ENCODE measurements around the gene FFAR4. TPM values are rescaled to one million over a fixed set of nuclear protein-coding genes. Genes with fewer than 3 reads are reported as not detected.

FFAR4 gene
- total RNA-seq, 2 experiments from 2014 or later, result not detected

- Mint-ChIP-seq H3K36me3 (no peaks in the 10 kb centered on the region), H3K27ac (no peak overlapping the region), H3K9me3 (no peaks in the 10 kb centered on the region), H3K27me3 (peaks cover 45% of the 10 kb centered on the region), H3K4me3 (no peak overlapping the region), H3K4me1 (no peaks in the 10 kb centered on the region)
- ATAC-seq (ENCODE audit: low read depth) (no peak), DNase-seq (no peak)
- POLR2A ChIA-PET, result no interaction called here
Measured at GRCh38 chr10:93599335-93599734, 32.9 kb downstream of the FFAR4 start.

GRCh38 chr10:93599778-93600177, 33.3 kb downstream of the FFAR4 start:
- ATAC-seq (ENCODE audit: low read depth) (no peak), DNase-seq (no peak)
- POLR2A ChIA-PET, result no interaction called here
- Mint-ChIP-seq H3K4me1 (no peaks in the 10 kb centered on the region), H3K27ac (no peak overlapping the region), H3K9me3 (no peaks in the 10 kb centered on the region), H3K4me3 (no peak overlapping the region), H3K36me3 (no peaks in the 10 kb centered on the region), H3K27me3 (peaks cover 46% of the 10 kb centered on the region)

GRCh38 chr10:93600446-93601145, 34.1 kb downstream of the FFAR4 start:
- no peak for DNase-seq
- no peaks in the 10 kb centered on the region for H3K9me3 Mint-ChIP-seq
- no peak for ATAC-seq (ENCODE audit: low read depth)
- H3K4me1 Mint-ChIP-seq, result no peaks in the 10 kb centered on the region
- POLR2A ChIA-PET, result no interaction called here
- H3K27me3 Mint-ChIP-seq, result peaks cover 52% of the 10 kb centered on the region
- no peak overlapping the region for H3K27ac Mint-ChIP-seq
- H3K36me3 Mint-ChIP-seq, result no peaks in the 10 kb centered on the region
- H3K4me3 Mint-ChIP-seq, result no peak overlapping the region

GRCh38 chr10:93601146-93601773, 34.8 kb downstream of the FFAR4 start, which contains the start of gene RBP4:
RBP4 (minus strand) TSS chr10:93601235; CDS start chr10:93601028, 207 bp downstream.
- POLR2A ChIA-PET, result no interaction called here
- H3K4me3 Mint-ChIP-seq, result no peak within 1 kb of the TSS

GRCh38 chr10:93601774-93602162, 35.3 kb downstream of the FFAR4 start:
- H3K27ac Mint-ChIP-seq, result no peak overlapping the region
- no peak overlapping the region for H3K4me3 Mint-ChIP-seq
- no peaks in the 10 kb centered on the region for H3K9me3 Mint-ChIP-seq
- DNase-seq (no peak), ATAC-seq (ENCODE audit: low read depth) (no peak)
- no peaks in the 10 kb centered on the region for H3K4me1 Mint-ChIP-seq
- H3K27me3 Mint-ChIP-seq, result peaks cover 55% of the 10 kb centered on the region
- H3K36me3 Mint-ChIP-seq, result no peaks in the 10 kb centered on the region
- POLR2A ChIA-PET, result no interaction called here

More at GRCh38 chr10:93601146-93601773, 34.8 kb downstream of the FFAR4 start, which contains the start of gene RBP4:
- Mint-ChIP-seq H3K27ac (no peak within 1 kb of the TSS), H3K27me3 (peaks cover 55% of the 10 kb centered on the region), H3K9me3 (no peaks in the 10 kb centered on the region), H3K36me3 (no peaks in the 10 kb centered on the region), H3K4me1 (no peaks in the 10 kb centered on the region)
- DNase-seq (no peak), ATAC-seq (ENCODE audit: low read depth) (no peak)

- H3K9me3 Mint-ChIP-seq, result peaks cover 1% of the 10 kb centered on the region
Measured at GRCh38 chr10:93603023-93603422, 36.6 kb downstream of the FFAR4 start.

GRCh38 chr10:93604146-93604545, 37.7 kb downstream of the FFAR4 start:
- no peaks in the 10 kb centered on the region for H3K4me1 Mint-ChIP-seq
- POLR2A ChIA-PET, result no interaction called here
- ATAC-seq (ENCODE audit: low read depth) (no peak), DNase-seq (no peak)
- H3K9me3 Mint-ChIP-seq, result peaks cover 1% of the 10 kb centered on the region
- peaks cover 53% of the 10 kb centered on the region for H3K27me3 Mint-ChIP-seq
- no peaks in the 10 kb centered on the region for H3K36me3 Mint-ChIP-seq
- H3K27ac Mint-ChIP-seq, result no peak overlapping the region
- no peak overlapping the region for H3K4me3 Mint-ChIP-seq

More at GRCh38 chr10:93603023-93603422, 36.6 kb downstream of the FFAR4 start:
- H3K36me3 Mint-ChIP-seq, result no peaks in the 10 kb centered on the region
- H3K27ac Mint-ChIP-seq, result no peak overlapping the region
- H3K27me3 Mint-ChIP-seq, result peaks cover 53% of the 10 kb centered on the region
- DNase-seq (no peak), ATAC-seq (ENCODE audit: low read depth) (no peak)
- no peaks in the 10 kb centered on the region for H3K4me1 Mint-ChIP-seq
- H3K4me3 Mint-ChIP-seq, result no peak overlapping the region
- POLR2A ChIA-PET, result no interaction called here

GRCh38 chr10:93608421-93608820, 42.0 kb downstream of the FFAR4 start:
- no peaks in the 10 kb centered on the region for H3K36me3 Mint-ChIP-seq
- H3K9me3 Mint-ChIP-seq, result peaks cover 1% of the 10 kb centered on the region
- ATAC-seq (ENCODE audit: low read depth) (no peak), DNase-seq (no peak)
- POLR2A ChIA-PET, result no interaction called here
- no peak overlapping the region for H3K27ac Mint-ChIP-seq
- no peak overlapping the region for H3K4me3 Mint-ChIP-seq
- H3K4me1 Mint-ChIP-seq, result no peaks in the 10 kb centered on the region
- peaks cover 20% of the 10 kb centered on the region for H3K27me3 Mint-ChIP-seq

- H3K27me3 Mint-ChIP-seq, result peaks cover 2% of the 10 kb centered on the region
- ATAC-seq (ENCODE audit: low read depth), result no peak
- POLR2A ChIA-PET, result no interaction called here
- DNase-seq, result no peak
- H3K36me3 Mint-ChIP-seq, result no peaks in the 10 kb centered on the region
- no peak within 1 kb of the TSS for H3K4me3 Mint-ChIP-seq
- peaks cover 1% of the 10 kb centered on the region for H3K9me3 Mint-ChIP-seq
- peaks cover 9% of the 10 kb centered on the region for H3K4me1 Mint-ChIP-seq
- no peak within 1 kb of the TSS for H3K27ac Mint-ChIP-seq
Measured at GRCh38 chr10:93612311-93612710, 45.8 kb downstream of the FFAR4 start, which contains the start of gene PDE6C. PDE6C (plus strand) TSS chr10:93612537; CDS start chr10:93612726, 189 bp downstream.

GRCh38 chr10:93613126-93613525, 46.7 kb downstream of the FFAR4 start:
- DNase-seq (no peak), ATAC-seq (ENCODE audit: low read depth) (no peak)
- peaks cover 2% of the 10 kb centered on the region for H3K27me3 Mint-ChIP-seq
- no peak overlapping the region for H3K4me3 Mint-ChIP-seq
- POLR2A ChIA-PET, result no interaction called here
- H3K27ac Mint-ChIP-seq, result no peak overlapping the region
- no peaks in the 10 kb centered on the region for H3K9me3 Mint-ChIP-seq
- peaks cover 9% of the 10 kb centered on the region for H3K4me1 Mint-ChIP-seq
- H3K36me3 Mint-ChIP-seq, result no peaks in the 10 kb centered on the region

GRCh38 chr10:93614101-93614825, 47.8 kb downstream of the FFAR4 start:
- no peaks in the 10 kb centered on the region for H3K36me3 Mint-ChIP-seq
- H3K4me1 Mint-ChIP-seq, result peaks cover 9% of the 10 kb centered on the region
- H3K27ac Mint-ChIP-seq, result no peak overlapping the region
- no peak overlapping the region for H3K4me3 Mint-ChIP-seq
- DNase-seq, result no peak
- no peaks in the 10 kb centered on the region for H3K9me3 Mint-ChIP-seq
- no peak for ATAC-seq (ENCODE audit: low read depth)
- H3K27me3 Mint-ChIP-seq, result peaks cover 5% of the 10 kb centered on the region
- POLR2A ChIA-PET, result no interaction called here

GRCh38 chr10:93615576-93616235, 49.2 kb downstream of the FFAR4 start:
- POLR2A ChIA-PET, result no interaction called here
- H3K27me3 Mint-ChIP-seq, result peaks cover 8% of the 10 kb centered on the region
- no peak overlapping the region for H3K27ac Mint-ChIP-seq
- ATAC-seq (ENCODE audit: low read depth) (no peak), DNase-seq (no peak)
- H3K4me3 Mint-ChIP-seq, result no peak overlapping the region
- H3K4me1 Mint-ChIP-seq, result peaks cover 9% of the 10 kb centered on the region
- no peaks in the 10 kb centered on the region for H3K36me3 Mint-ChIP-seq
- H3K9me3 Mint-ChIP-seq, result no peaks in the 10 kb centered on the region

- H3K4me1 Mint-ChIP-seq, result peaks cover 5% of the 10 kb centered on the region
- H3K36me3 Mint-ChIP-seq, result no peaks in the 10 kb centered on the region
- DNase-seq (no peak), ATAC-seq (ENCODE audit: low read depth) (no peak)
- H3K9me3 Mint-ChIP-seq, result no peaks in the 10 kb centered on the region
- POLR2A ChIA-PET, result no interaction called here
- H3K27me3 Mint-ChIP-seq, result peaks cover 29% of the 10 kb centered on the region
- no peak overlapping the region for H3K4me3 Mint-ChIP-seq
- H3K27ac Mint-ChIP-seq, result no peak overlapping the region
Measured at GRCh38 chr10:93620925-93621324, 54.5 kb downstream of the FFAR4 start.
